ENCODE results near the gene WFDC1.

Gene WFDC1

GRCh38 chr16:84294531-84295142 lies at the start of gene WFDC1:
TSS of gene WFDC1 (plus strand) at chr16:84294878. CDS start at chr16:84294972, 94 bp downstream.
- no peak for DNase-seq (ENCODE audit: low spot score)

GRCh38 chr16:84245956-84246678 lies 48.6 kb upstream of the WFDC1 start:
- no peak for DNase-seq (ENCODE audit: low spot score)

GRCh38 chr16:84246679-84247077 lies 48.0 kb upstream of the WFDC1 start:
- DNase-seq (ENCODE audit: low spot score): no peak

- DNase-seq (ENCODE audit: low spot score): no peak
Measured at GRCh38 chr16:84247331-84247730, 47.3 kb upstream of the WFDC1 start.

GRCh38 chr16:84247844-84248243 lies 46.8 kb upstream of the WFDC1 start:
- no peak for DNase-seq (ENCODE audit: low spot score)

GRCh38 chr16:84252184-84252583 lies 42.5 kb upstream of the WFDC1 start:
- DNase-seq (ENCODE audit: low spot score): no peak

- DNase-seq (ENCODE audit: low spot score): no peak
Measured at GRCh38 chr16:84253173-84253572, 41.5 kb upstream of the WFDC1 start.

- no peak for DNase-seq (ENCODE audit: low spot score)
Measured at GRCh38 chr16:84254062-84254461, 40.6 kb upstream of the WFDC1 start.

- no peak for DNase-seq (ENCODE audit: low spot score)
Measured at GRCh38 chr16:84255050-84255810, 39.4 kb upstream of the WFDC1 start.

GRCh38 chr16:84258266-84258665 lies 36.4 kb upstream of the WFDC1 start:
- DNase-seq (ENCODE audit: low spot score): no peak

GRCh38 chr16:84259691-84260090 lies 35.0 kb upstream of the WFDC1 start:
- no peak for DNase-seq (ENCODE audit: low spot score)

- no peak for DNase-seq (ENCODE audit: low spot score)
Measured at GRCh38 chr16:84260766-84261554, 33.7 kb upstream of the WFDC1 start.

- no peak for DNase-seq (ENCODE audit: low spot score)
Measured at GRCh38 chr16:84262031-84262430, 32.6 kb upstream of the WFDC1 start.

- no peak for DNase-seq (ENCODE audit: low spot score)
Measured at GRCh38 chr16:84262939-84263338, 31.7 kb upstream of the WFDC1 start.

GRCh38 chr16:84266451-84266850 lies 28.2 kb upstream of the WFDC1 start:
- DNase-seq (ENCODE audit: low spot score): peak; percentile 3

GRCh38 chr16:84267380-84267779 lies 27.3 kb upstream of the WFDC1 start:
- no peak for DNase-seq (ENCODE audit: low spot score)

- DNase-seq (ENCODE audit: low spot score): no peak
Measured at GRCh38 chr16:84268291-84269040, 26.2 kb upstream of the WFDC1 start.

GRCh38 chr16:84270071-84270470 lies 24.6 kb upstream of the WFDC1 start:
- DNase-seq (ENCODE audit: low spot score): no peak

- no peak for DNase-seq (ENCODE audit: low spot score)
Measured at GRCh38 chr16:84270531-84270930, 24.1 kb upstream of the WFDC1 start.

GRCh38 chr16:84271037-84271436 lies 23.6 kb upstream of the WFDC1 start:
- DNase-seq (ENCODE audit: low spot score): no peak

- DNase-seq (ENCODE audit: low spot score): no peak
Measured at GRCh38 chr16:84271866-84272265, 22.8 kb upstream of the WFDC1 start.

All from CD4-positive, alpha-beta T cell treated with Interleukin-15 for 4 hours (primary cell).